GM12878 (cell line): ENCODE results near the gene AZU1.

Source experiments
- NFIC ChIP-seq: IDR thresholded peaks from 2 replicates; pipeline ENCODE4 v1.6.1; 2012; ENCODE audit warnings: low read depth, mild to moderate bottlenecking, inconsistent platforms, low read length, moderate library complexity
- POLR2AphosphoS5 ChIP-seq: IDR thresholded peaks from 2 replicates; pipeline ENCODE4 v1.6.1; 2011; ENCODE audit warnings: mild to moderate bottlenecking, low read length, inconsistent platforms
- TAF1 ChIP-seq: IDR thresholded peaks from 2 replicates; pipeline ENCODE4 v1.6.1; 2011; ENCODE audit warnings: mild to moderate bottlenecking, low read depth, low read length, borderline replicate concordance
- TF ChIP-seq, protein P1 (sequence below), 3 experiments: IDR thresholded peaks in 2 of 3; conservative IDR thresholded peaks in 1 of 3; 2 replicates each; pipeline ENCODE4 v1.5.1; 2011; ENCODE audit warnings: low read depth in 3 of 3, low read length in 3 of 3, mild to moderate bottlenecking in 3 of 3, control low read depth in 2 of 3, moderate library complexity in 2 of 3, inconsistent platforms in 1 of 3, mixed read lengths in 1 of 3; ENCODE audit not compliant: control insufficient read depth in 2 of 3, insufficient read depth in 1 of 3; ENCODE audit errors: extremely low read depth in 1 of 3
- TF ChIP-seq, protein P2 (sequence below): IDR thresholded peaks from 2 replicates; pipeline ENCODE4 v1.6.1; 2011; ENCODE audit warnings: borderline replicate concordance, low read depth, mild to moderate bottlenecking, moderate library complexity, low read length; ENCODE audit not compliant: insufficient read depth, poor library complexity, severe bottlenecking
- TF ChIP-seq, protein P3 (sequence below): IDR thresholded peaks from 2 replicates; pipeline ENCODE4 v1.6.1; 2011; ENCODE audit warnings: borderline replicate concordance, low read depth, mild to moderate bottlenecking, moderate library complexity, mixed read lengths, low read length; ENCODE audit not compliant: insufficient read depth; ENCODE audit errors: extremely low read length

DNA sequence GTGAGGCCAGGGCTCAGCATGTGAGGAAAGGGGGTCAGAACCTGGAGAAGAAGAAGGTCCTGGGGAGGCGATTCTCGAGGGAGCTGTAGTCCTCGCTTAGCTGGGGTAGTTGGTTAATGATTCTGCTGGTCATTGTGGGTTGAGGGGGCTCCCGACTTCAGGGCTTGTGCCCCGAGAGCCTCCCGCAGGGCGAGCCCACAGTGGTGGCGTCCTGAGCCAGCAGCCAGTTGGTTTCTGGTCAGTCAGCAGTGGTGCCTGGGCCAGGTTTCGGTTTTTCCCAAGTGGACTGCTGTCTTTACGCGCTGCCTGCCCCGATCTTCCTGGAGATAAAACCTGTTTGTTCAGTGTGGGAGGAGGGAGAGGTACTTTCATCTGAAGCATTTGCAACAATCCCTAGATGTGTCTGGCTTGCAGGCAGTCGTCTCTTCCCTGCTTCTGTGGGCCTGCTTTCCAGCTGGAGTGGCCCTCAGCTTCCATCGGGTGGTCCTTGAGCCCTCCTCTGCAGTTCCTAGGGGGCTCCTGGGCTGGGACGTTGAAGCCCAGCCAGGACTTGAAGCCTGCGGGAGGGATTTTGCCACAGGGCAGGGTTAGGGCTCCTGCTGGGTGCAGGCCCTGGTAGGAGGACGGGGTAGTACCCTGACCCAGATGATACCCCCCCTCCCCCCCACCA is 27.1 kb upstream of the AZU1 start:
- TF ChIP-seq, protein P1, sequence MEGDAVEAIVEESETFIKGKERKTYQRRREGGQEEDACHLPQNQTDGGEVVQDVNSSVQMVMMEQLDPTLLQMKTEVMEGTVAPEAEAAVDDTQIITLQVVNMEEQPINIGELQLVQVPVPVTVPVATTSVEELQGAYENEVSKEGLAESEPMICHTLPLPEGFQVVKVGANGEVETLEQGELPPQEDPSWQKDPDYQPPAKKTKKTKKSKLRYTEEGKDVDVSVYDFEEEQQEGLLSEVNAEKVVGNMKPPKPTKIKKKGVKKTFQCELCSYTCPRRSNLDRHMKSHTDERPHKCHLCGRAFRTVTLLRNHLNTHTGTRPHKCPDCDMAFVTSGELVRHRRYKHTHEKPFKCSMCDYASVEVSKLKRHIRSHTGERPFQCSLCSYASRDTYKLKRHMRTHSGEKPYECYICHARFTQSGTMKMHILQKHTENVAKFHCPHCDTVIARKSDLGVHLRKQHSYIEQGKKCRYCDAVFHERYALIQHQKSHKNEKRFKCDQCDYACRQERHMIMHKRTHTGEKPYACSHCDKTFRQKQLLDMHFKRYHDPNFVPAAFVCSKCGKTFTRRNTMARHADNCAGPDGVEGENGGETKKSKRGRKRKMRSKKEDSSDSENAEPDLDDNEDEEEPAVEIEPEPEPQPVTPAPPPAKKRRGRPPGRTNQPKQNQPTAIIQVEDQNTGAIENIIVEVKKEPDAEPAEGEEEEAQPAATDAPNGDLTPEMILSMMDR (IDR thresholded peaks at IDR 0.05 in 2 of 3, conservative IDR thresholded peaks at IDR 0.05 in 1 of 3; ENCODE audit: control insufficient read depth in 2 of 3, extremely low read depth in 1 of 3, insufficient read depth in 1 of 3, low read depth in 3 of 3, low read length in 3 of 3) = no peak
- TF ChIP-seq, protein P2, sequence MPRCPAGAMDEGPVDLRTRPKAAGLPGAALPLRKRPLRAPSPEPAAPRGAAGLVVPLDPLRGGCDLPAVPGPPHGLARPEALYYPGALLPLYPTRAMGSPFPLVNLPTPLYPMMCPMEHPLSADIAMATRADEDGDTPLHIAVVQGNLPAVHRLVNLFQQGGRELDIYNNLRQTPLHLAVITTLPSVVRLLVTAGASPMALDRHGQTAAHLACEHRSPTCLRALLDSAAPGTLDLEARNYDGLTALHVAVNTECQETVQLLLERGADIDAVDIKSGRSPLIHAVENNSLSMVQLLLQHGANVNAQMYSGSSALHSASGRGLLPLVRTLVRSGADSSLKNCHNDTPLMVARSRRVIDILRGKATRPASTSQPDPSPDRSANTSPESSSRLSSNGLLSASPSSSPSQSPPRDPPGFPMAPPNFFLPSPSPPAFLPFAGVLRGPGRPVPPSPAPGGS = no peak
- TF ChIP-seq TAF1 (no peak), NFIC (no peak), POLR2AphosphoS5 (peak; percentile 54; the same call in 1 of the 2 replicates)
- TF ChIP-seq, protein P3, sequence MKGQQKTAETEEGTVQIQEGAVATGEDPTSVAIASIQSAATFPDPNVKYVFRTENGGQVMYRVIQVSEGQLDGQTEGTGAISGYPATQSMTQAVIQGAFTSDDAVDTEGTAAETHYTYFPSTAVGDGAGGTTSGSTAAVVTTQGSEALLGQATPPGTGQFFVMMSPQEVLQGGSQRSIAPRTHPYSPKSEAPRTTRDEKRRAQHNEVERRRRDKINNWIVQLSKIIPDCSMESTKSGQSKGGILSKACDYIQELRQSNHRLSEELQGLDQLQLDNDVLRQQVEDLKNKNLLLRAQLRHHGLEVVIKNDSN = no peak
